Measurements from ENCODE around the gene GNAI1. TPM values are rescaled to one million over a fixed set of nuclear protein-coding genes. Genes with fewer than 3 reads are reported as not detected.

GNAI1 gene
- total and polyA plus RNA-seq, 10 of the 15 experiments (the other 5 are each of a cell fraction or from before 2014, with no cell fraction given), result not detected

DNA sequence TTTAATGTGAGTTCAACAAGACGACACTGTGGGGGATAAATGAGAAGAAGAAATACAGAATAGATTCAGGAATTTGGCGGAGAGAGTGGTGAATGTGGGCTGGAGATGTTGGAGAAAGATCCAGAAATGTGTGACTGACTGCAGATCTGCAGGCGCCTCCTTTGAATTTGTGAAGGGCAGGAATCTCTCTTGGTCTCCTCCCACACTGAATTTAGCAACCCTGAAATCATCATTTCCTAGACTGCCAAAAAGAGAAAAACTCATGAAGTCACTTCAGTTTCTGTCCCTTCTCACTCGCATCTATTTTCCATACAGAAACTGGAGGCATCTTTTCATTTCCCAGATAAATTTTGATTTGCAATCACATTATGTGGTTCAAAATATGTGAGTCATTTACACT, 128.7 kb downstream of the GNAI1 start:
- in situ Hi-C loops (cut with MboI) (no loop called here), intact Hi-C loops (cut with micrococcal nuclease; ENCODE audit: unreplicated experiment) (no loop called here)
- H3K27me3 ChIP-seq (replicated peaks in 1 of 2; ENCODE audit: control insufficient read depth in 2 of 2, insufficient read depth in 2 of 2, low read length in 1 of 2), result no peaks in the 10 kb centered on the region
- H3K4me2 ChIP-seq (ENCODE audit: control insufficient read depth, insufficient read depth), result no peak overlapping the region
- no peaks in the 10 kb centered on the region for H3K36me3 ChIP-seq (ENCODE audit: control insufficient read depth in 2 of 2, insufficient read depth in 2 of 2, low read length in 1 of 2)
- no peak overlapping the region for H3K9ac ChIP-seq (ENCODE audit: control insufficient read depth, insufficient read depth, low read length)
- RAD21 ChIA-PET (ENCODE audit: unreplicated experiment), result no interaction called here
- H3K9me3 ChIP-seq (replicated peaks; ENCODE audit: control insufficient read depth, insufficient read depth, low read length), result no peaks in the 10 kb centered on the region
- no peak for FAIRE-seq
- H3K4me3 ChIP-seq, result no peak overlapping the region
- ATAC-seq, result no peak
- 10% methylated on average over 4 of the region's 4 CpGs for WGBS (ENCODE audit: insufficient coverage, insufficient replicate concordance, low lambda C conversion rate, missing lambda C conversion rate)
- no peak for TF ChIP-seq SP1 (IDR thresholded peaks at IDR 0.05; ENCODE audit: low read depth, low read length)
- no peak for TF ChIP-seq E2F8 (IDR thresholded peaks at IDR 0.05; ENCODE audit: low read depth, partially characterized antibody)
- TF ChIP-seq BHLHE40 (IDR thresholded peaks at IDR 0.05; ENCODE audit: borderline replicate concordance in 1 of 2, low read depth in 2 of 2, low read length in 1 of 2), result no peak
- TF ChIP-seq MYC (IDR thresholded peaks at IDR 0.05; ENCODE audit: insufficient read depth, insufficient read length, insufficient replicate concordance, low read length, severe bottlenecking), result no peak
- no peak for TF ChIP-seq RELA (IDR thresholded peaks at IDR 0.05; ENCODE audit: borderline replicate concordance, partially characterized antibody)
- no peak for TF ChIP-seq TCF12 (IDR thresholded peaks at IDR 0.05; ENCODE audit: low read depth, low read length)
- TF ChIP-seq TBL1XR1 (IDR thresholded peaks at IDR 0.05; ENCODE audit: low read depth, low read length), result no peak
- no peak for TF ChIP-seq IKZF2 (IDR thresholded peaks at IDR 0.05)
- SMC1A ChIA-PET (ENCODE audit: uncharacterized antibody, unreplicated experiment), result no interaction called here
- H3K4me1 ChIP-seq (ENCODE audit: control insufficient read depth, insufficient read depth, low read length), result no peaks in the 10 kb centered on the region
- no peaks in the 10 kb centered on the region for H4K20me1 ChIP-seq (ENCODE audit: control insufficient read depth, insufficient read depth)
- no TSS peak for BruUV-seq (replicated peaks)
- POLR2A ChIA-PET, result no interaction called here
- no peak for DNase-seq (ENCODE audit: low read depth, low spot score)
- H2AFZ ChIP-seq (ENCODE audit: control insufficient read depth, low read depth, low read length), result no peak overlapping the region
- H3K27ac ChIP-seq (ENCODE audit: control insufficient read depth, insufficient read depth), result no peak overlapping the region
- CTCF ChIA-PET, result no interaction called here
- no peaks in the 10 kb centered on the region for H3K79me2 ChIP-seq (ENCODE audit: control insufficient read depth, insufficient read depth, low read length)

Data from GM12878 (cell line).